Measurements from ENCODE around the gene CYTH3.
"Not testable (repeated sequence)": the region's sequence is repeated elsewhere in the genome, so short reads cannot be mapped to it uniquely, and the experiment has no call there.

Gene CYTH3

GRCh38 chr7:6272481-6273323, at the start of gene CYTH3:
Gene CYTH3 (minus strand): TSS chr7:6272624. CDS start chr7:6272507, 117 bp downstream.
- peak; percentile 88 for DNase-seq (ENCODE audit: low spot score)

- no peak for DNase-seq (ENCODE audit: low spot score)
These were observed 48.4 kb upstream of the CYTH3 start for GRCh38 chr7:6320791-6321190.

- DNase-seq (ENCODE audit: low spot score), result peak; percentile 23
These were observed 45.5 kb upstream of the CYTH3 start for GRCh38 chr7:6317797-6318438.

- no peak for DNase-seq (ENCODE audit: low spot score)
These were observed 43.8 kb upstream of the CYTH3 start for GRCh38 chr7:6316226-6316625.

- no peak for DNase-seq (ENCODE audit: low spot score)
These were observed 43.3 kb upstream of the CYTH3 start for GRCh38 chr7:6315746-6316145.

GRCh38 chr7:6310271-6310993, 38.0 kb upstream of the CYTH3 start:
- DNase-seq (ENCODE audit: low spot score), result no peak

GRCh38 chr7:6307762-6308161, 35.3 kb upstream of the CYTH3 start:
- DNase-seq (ENCODE audit: low spot score), result no peak

- DNase-seq (ENCODE audit: low spot score), result no peak
These were observed 34.0 kb upstream of the CYTH3 start for GRCh38 chr7:6306471-6306870.

GRCh38 chr7:6305330-6305729, 32.9 kb upstream of the CYTH3 start:
- DNase-seq (ENCODE audit: low spot score), result no peak

GRCh38 chr7:6301446-6301845, 29.0 kb upstream of the CYTH3 start:
- not testable (repeated sequence) for DNase-seq (ENCODE audit: low spot score)

- DNase-seq (ENCODE audit: low spot score), result no peak
These were observed 27.4 kb upstream of the CYTH3 start for GRCh38 chr7:6299774-6300173.

- DNase-seq (ENCODE audit: low spot score), result no peak
These were observed 22.4 kb upstream of the CYTH3 start for GRCh38 chr7:6294839-6295238.

- no peak for DNase-seq (ENCODE audit: low spot score)
These were observed 20.8 kb upstream of the CYTH3 start for GRCh38 chr7:6293202-6293601.

GRCh38 chr7:6291941-6292340, 19.5 kb upstream of the CYTH3 start:
- not testable (repeated sequence) for DNase-seq (ENCODE audit: low spot score)

GRCh38 chr7:6291531-6291930, 19.1 kb upstream of the CYTH3 start:
- no peak for DNase-seq (ENCODE audit: low spot score)

- DNase-seq (ENCODE audit: low spot score), result no peak
These were observed 17.9 kb upstream of the CYTH3 start for GRCh38 chr7:6290319-6290741.

- no peak for DNase-seq (ENCODE audit: low spot score)
These were observed 15.9 kb upstream of the CYTH3 start for GRCh38 chr7:6288270-6288860.

GRCh38 chr7:6286486-6286885, 14.1 kb upstream of the CYTH3 start:
- no peak for DNase-seq (ENCODE audit: low spot score)

- DNase-seq (ENCODE audit: low spot score), result no peak
These were observed 12.3 kb upstream of the CYTH3 start for GRCh38 chr7:6284461-6285360.

GRCh38 chr7:6284055-6284400, 11.6 kb upstream of the CYTH3 start:
- no peak for DNase-seq (ENCODE audit: low spot score)

- DNase-seq (ENCODE audit: low spot score), result not testable (repeated sequence)
These were observed 11.1 kb upstream of the CYTH3 start for GRCh38 chr7:6283391-6284054.

Measured in HuH-7.5 (cell line).